ENCODE data around the gene NDUFA13.
A peak's percentile ranks its signal among the peaks of the same experiment; 100 is the strongest.

NDUFA13 gene

GRCh38 chr19:19539698-19540063, 23.7 kb downstream of the NDUFA13 start:
- no peak for DNase-seq
- no peak overlapping the region for H3K4me3 Mint-ChIP-seq
- no peaks in the 10 kb centered on the region for H3K36me3 Mint-ChIP-seq
- CTCF ChIA-PET: interaction anchor here (1.2 kb wide), 1 partner anchor 15 kb away, joined by 6 read pairs; no protein-coding TSS in a partner anchor
- H3K27me3 Mint-ChIP-seq: peaks cover 76% of the 10 kb centered on the region
- no peaks in the 10 kb centered on the region for H3K9me3 Mint-ChIP-seq
- H3K27ac Mint-ChIP-seq: no peak overlapping the region
- H3K4me1 Mint-ChIP-seq: peaks cover 37% of the 10 kb centered on the region

- no peak overlapping the region for H3K27ac Mint-ChIP-seq
- CTCF ChIA-PET: interaction anchor here (1.6 kb wide), 1 partner anchor 14 kb away, joined by 9 read pairs; no protein-coding TSS in a partner anchor
- H3K4me3 Mint-ChIP-seq: peak overlapping the region; percentile 52
- H3K4me1 Mint-ChIP-seq: peaks cover 37% of the 10 kb centered on the region
- no peaks in the 10 kb centered on the region for H3K9me3 Mint-ChIP-seq
- peaks cover 76% of the 10 kb centered on the region for H3K27me3 Mint-ChIP-seq
- DNase-seq: peak; percentile 72
- no peaks in the 10 kb centered on the region for H3K36me3 Mint-ChIP-seq
Observed at GRCh38 chr19:19540064-19540714, 24.2 kb downstream of the NDUFA13 start.

- Mint-ChIP-seq H3K9me3 (no peaks in the 10 kb centered on the region), H3K4me1 (peaks cover 37% of the 10 kb centered on the region), H3K27me3 (peaks cover 76% of the 10 kb centered on the region), H3K27ac (no peak overlapping the region), H3K4me3 (peak overlapping the region; percentile 58), H3K36me3 (no peaks in the 10 kb centered on the region)
- peak; percentile 83 for DNase-seq
- CTCF ChIA-PET: interaction anchor here (0.9 to 1.6 kb wide), 4 partner anchors 9 to 104 kb away, joined by 3 to 9 read pairs (median 4); no protein-coding TSS in a partner anchor
Observed at GRCh38 chr19:19540715-19541515, 24.9 kb downstream of the NDUFA13 start.

GRCh38 chr19:19541616-19542015, 25.6 kb downstream of the NDUFA13 start:
- DNase-seq: no peak
- CTCF ChIA-PET: interaction anchor here (0.9 to 1.6 kb wide), 4 partner anchors 9 to 103 kb away, joined by 3 to 9 read pairs (median 4); no protein-coding TSS in a partner anchor
- Mint-ChIP-seq H3K27me3 (peaks cover 69% of the 10 kb centered on the region), H3K9me3 (no peaks in the 10 kb centered on the region), H3K4me1 (peaks cover 34% of the 10 kb centered on the region), H3K27ac (no peak overlapping the region), H3K36me3 (no peaks in the 10 kb centered on the region), H3K4me3 (no peak overlapping the region)

GRCh38 chr19:19542507-19542906, 26.5 kb downstream of the NDUFA13 start:
- CTCF ChIA-PET: interaction anchor here (2.0 kb wide), 1 partner anchor 11 kb away, joined by 11 read pairs; no protein-coding TSS in a partner anchor
- H3K36me3 Mint-ChIP-seq: no peaks in the 10 kb centered on the region
- no peak overlapping the region for H3K27ac Mint-ChIP-seq
- H3K4me1 Mint-ChIP-seq: peaks cover 31% of the 10 kb centered on the region
- DNase-seq: no peak
- H3K9me3 Mint-ChIP-seq: no peaks in the 10 kb centered on the region
- no peak overlapping the region for H3K4me3 Mint-ChIP-seq
- H3K27me3 Mint-ChIP-seq: peaks cover 65% of the 10 kb centered on the region

GRCh38 chr19:19543101-19543500, 27.1 kb downstream of the NDUFA13 start:
- CTCF ChIA-PET: interaction anchor here (2.0 kb wide), 1 partner anchor 11 kb away, joined by 11 read pairs; no protein-coding TSS in a partner anchor
- Mint-ChIP-seq H3K4me3 (no peak overlapping the region), H3K27me3 (peaks cover 60% of the 10 kb centered on the region)

GRCh38 chr19:19543640-19544039, 27.6 kb downstream of the NDUFA13 start:
- Mint-ChIP-seq H3K27ac (no peak overlapping the region), H3K27me3 (peaks cover 54% of the 10 kb centered on the region), H3K36me3 (no peaks in the 10 kb centered on the region), H3K4me1 (peaks cover 23% of the 10 kb centered on the region), H3K4me3 (no peak overlapping the region), H3K9me3 (no peaks in the 10 kb centered on the region)
- CTCF ChIA-PET: interaction anchor here (2.0 kb wide), 1 partner anchor 10 kb away, joined by 11 read pairs; no protein-coding TSS in a partner anchor
- DNase-seq: no peak

More at GRCh38 chr19:19543101-19543500, 27.1 kb downstream of the NDUFA13 start:
- DNase-seq: no peak
- peaks cover 26% of the 10 kb centered on the region for H3K4me1 Mint-ChIP-seq
- H3K27ac Mint-ChIP-seq: no peak overlapping the region
- no peaks in the 10 kb centered on the region for H3K36me3 Mint-ChIP-seq
- H3K9me3 Mint-ChIP-seq: no peaks in the 10 kb centered on the region

- Mint-ChIP-seq H3K27ac (no peak overlapping the region), H3K9me3 (no peaks in the 10 kb centered on the region), H3K4me3 (no peak overlapping the region), H3K4me1 (peaks cover 19% of the 10 kb centered on the region), H3K36me3 (no peaks in the 10 kb centered on the region), H3K27me3 (peaks cover 53% of the 10 kb centered on the region)
- DNase-seq: no peak
- CTCF ChIA-PET: interaction anchor here (2.0 kb wide), 1 partner anchor 9 kb away, joined by 11 read pairs; no protein-coding TSS in a partner anchor
Observed at GRCh38 chr19:19544257-19544953, 28.4 kb downstream of the NDUFA13 start.

- Mint-ChIP-seq H3K9me3 (no peaks in the 10 kb centered on the region), H3K4me1 (peaks cover 17% of the 10 kb centered on the region), H3K4me3 (no peak overlapping the region), H3K27me3 (peaks cover 50% of the 10 kb centered on the region), H3K36me3 (no peaks in the 10 kb centered on the region), H3K27ac (no peak overlapping the region)
- CTCF ChIA-PET: no interaction called here
- DNase-seq: no peak
Observed at GRCh38 chr19:19544954-19545591, 29.0 kb downstream of the NDUFA13 start.

GRCh38 chr19:19545707-19546106, 29.7 kb downstream of the NDUFA13 start:
- no peak for DNase-seq
- peaks cover 44% of the 10 kb centered on the region for H3K27me3 Mint-ChIP-seq
- CTCF ChIA-PET: no interaction called here
- no peaks in the 10 kb centered on the region for H3K9me3 Mint-ChIP-seq
- no peak overlapping the region for H3K27ac Mint-ChIP-seq
- no peaks in the 10 kb centered on the region for H3K36me3 Mint-ChIP-seq
- H3K4me1 Mint-ChIP-seq: peaks cover 15% of the 10 kb centered on the region
- H3K4me3 Mint-ChIP-seq: no peak overlapping the region

- Mint-ChIP-seq H3K27me3 (peaks cover 35% of the 10 kb centered on the region), H3K9me3 (no peaks in the 10 kb centered on the region), H3K4me1 (peaks cover 8% of the 10 kb centered on the region), H3K36me3 (no peaks in the 10 kb centered on the region), H3K27ac (no peak overlapping the region), H3K4me3 (no peak overlapping the region)
- DNase-seq: no peak
- CTCF ChIA-PET: no interaction called here
Observed at GRCh38 chr19:19546751-19547162, 30.7 kb downstream of the NDUFA13 start.

GRCh38 chr19:19547674-19548336, 31.8 kb downstream of the NDUFA13 start:
- H3K4me1 Mint-ChIP-seq: no peaks in the 10 kb centered on the region
- H3K36me3 Mint-ChIP-seq: no peaks in the 10 kb centered on the region
- no peak for DNase-seq
- peaks cover 28% of the 10 kb centered on the region for H3K27me3 Mint-ChIP-seq
- no peaks in the 10 kb centered on the region for H3K9me3 Mint-ChIP-seq
- no peak overlapping the region for H3K27ac Mint-ChIP-seq
- CTCF ChIA-PET: interaction anchor here (1.4 to 1.7 kb wide), 2 partner anchors 32 to 96 kb away, joined by 3 read pairs; partner anchors contain the start of genes GMIP, NDUFA13 and TSSK6
- H3K4me3 Mint-ChIP-seq: no peak overlapping the region

Data from activated naive CD4-positive, alpha-beta T cell treated with anti-CD3 and anti-CD28 coated beads, Interleukin-2, amount 10 ng/mL, durations not matched to agents 7 days and 5 days (primary cell).